IPS-18c (cell line): ENCODE measurements around the gene SLC36A4.
A peak's percentile ranks its signal among the peaks of the same experiment; 100 is the strongest.
"Not testable (repeated sequence)": the region's sequence is repeated elsewhere in the genome, so short reads cannot be mapped to it uniquely, and the experiment has no call there.

ENCODE experiments used
- H3K4me3 ChIP-seq: 2 replicates; pipeline ENCODE4 v1.7.0; 2013; ENCODE audit warnings: low read depth, mild to moderate bottlenecking, low read length, moderate library complexity; ENCODE audit not compliant: insufficient read depth
- H3K9me3 ChIP-seq: one replicate; pipeline ENCODE4 v1.6.1; 2013; ENCODE audit warnings: mild to moderate bottlenecking, low read length, moderate library complexity; ENCODE audit not compliant: control insufficient read depth, insufficient read depth

Gene SLC36A4

DNA sequence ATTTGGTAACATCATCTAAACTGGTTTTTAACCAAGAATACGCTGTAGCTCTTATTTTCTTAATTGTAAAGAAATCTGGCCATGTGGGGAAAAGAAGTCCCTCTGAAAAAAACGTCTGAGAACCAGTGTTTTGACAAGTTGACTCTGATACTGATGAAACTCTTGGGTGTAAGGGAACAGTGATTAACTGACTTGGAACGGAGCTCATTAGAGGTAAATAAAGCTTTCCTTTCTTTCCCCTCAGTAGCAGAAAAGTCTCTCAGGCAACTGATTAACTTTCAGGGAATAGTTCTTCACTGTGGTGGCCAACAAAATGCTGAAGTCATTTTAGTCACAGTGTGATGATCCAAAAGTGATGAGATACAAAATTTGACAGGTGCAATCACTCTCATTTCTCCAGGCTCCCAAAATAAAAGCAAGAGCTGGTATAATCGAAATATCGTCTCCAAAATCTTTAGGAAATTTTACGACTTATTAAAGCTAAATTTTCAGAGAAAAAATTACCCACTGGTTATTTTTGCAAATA lies 52.3 kb downstream of the SLC36A4 start:
- H3K4me3 ChIP-seq, result no peak overlapping the region
- no peaks in the 10 kb centered on the region for H3K9me3 ChIP-seq

DNA sequence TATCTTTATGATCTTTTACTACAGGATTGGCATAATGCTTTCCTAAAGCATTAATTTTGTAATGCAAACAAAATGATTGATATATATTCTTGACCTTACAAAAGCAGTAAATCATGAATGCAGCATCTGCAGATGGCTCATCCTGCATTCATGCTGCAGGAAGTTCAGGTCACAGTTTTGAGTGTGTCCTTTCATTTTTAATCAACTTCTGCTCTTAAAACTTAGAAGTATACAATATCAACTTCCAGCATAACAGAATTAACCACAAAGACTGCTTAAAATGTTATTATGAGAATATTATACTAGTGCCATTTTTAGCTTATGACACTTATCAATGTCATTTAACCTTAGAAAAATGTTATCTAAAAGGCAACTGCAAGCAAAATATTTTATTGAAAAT lies 54.0 kb downstream of the SLC36A4 start:
- no peaks in the 10 kb centered on the region for H3K9me3 ChIP-seq
- no peak overlapping the region for H3K4me3 ChIP-seq

DNA sequence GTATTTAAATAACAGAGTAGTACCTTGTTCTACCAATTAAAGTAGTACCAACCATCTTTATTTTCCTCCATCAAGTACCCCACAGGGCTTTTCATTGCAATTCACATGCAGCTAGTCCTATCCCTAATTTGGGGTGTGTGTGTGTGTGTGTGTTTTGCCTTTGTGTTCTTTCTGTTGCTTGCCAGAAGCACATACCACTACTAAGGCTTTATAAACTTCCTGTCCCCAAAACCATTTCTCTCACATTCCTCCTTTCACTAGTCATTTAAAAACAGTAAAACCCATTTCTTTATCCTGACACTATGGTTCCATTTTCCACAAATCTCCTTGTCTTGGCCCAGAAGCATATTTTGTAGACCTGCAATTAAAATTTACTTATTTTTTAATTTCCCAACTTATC lies 54.6 kb downstream of the SLC36A4 start:
- no peaks in the 10 kb centered on the region for H3K9me3 ChIP-seq
- H3K4me3 ChIP-seq, result no peak overlapping the region

DNA sequence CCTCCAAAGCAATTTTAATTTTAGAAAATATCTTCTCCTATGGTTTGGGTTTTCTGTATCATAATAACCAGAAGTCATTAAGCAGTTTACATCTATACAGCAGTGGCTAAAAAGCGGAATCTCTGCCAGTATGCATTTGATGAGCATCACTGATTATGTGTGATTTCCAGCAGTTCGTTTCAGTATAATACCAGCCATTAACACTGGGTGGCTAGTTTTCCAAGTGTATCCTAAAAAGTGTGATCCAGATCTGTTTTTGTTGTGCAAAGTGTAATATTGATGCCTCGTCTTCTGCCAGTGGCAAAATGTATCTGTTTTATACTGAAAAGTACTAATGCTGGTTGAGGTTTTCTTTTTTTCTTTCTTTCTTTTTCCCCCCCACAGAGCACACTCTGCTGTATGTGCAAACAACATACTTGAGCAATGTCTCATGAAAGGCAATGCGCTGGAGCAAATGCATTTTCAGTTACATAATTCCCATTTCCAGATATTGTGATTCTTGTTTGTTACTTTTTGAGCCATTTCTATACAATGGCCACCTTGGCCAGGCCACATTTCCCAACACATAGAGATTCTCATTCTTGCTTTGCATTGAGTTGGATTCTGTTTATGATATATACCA lies 64.2 kb downstream of the SLC36A4 start:
- Histone ChIP-seq H3K9me3 (peaks cover 4% of the 10 kb centered on the region), H3K4me3 (no peak overlapping the region)

DNA sequence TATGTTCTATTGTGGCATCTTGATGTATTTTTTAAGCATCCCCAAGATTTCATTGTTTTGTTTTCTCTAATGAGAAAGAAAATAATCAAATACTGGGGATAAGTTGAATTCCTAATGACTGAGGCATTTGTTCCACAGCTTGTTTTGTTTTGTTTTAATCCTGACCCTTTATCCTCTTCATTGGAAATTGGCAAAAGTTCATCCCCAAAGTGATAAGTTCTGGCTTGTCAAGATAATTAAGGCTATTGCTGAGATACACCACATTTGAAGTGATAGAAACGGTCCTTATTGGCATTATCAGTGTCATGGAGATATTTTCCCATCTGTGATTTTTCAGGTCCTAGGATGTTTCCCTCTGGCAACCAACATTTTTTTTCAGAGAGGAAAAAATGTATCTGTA lies 65.0 kb downstream of the SLC36A4 start:
- H3K9me3 ChIP-seq, result peaks cover 4% of the 10 kb centered on the region
- no peak overlapping the region for H3K4me3 ChIP-seq

DNA sequence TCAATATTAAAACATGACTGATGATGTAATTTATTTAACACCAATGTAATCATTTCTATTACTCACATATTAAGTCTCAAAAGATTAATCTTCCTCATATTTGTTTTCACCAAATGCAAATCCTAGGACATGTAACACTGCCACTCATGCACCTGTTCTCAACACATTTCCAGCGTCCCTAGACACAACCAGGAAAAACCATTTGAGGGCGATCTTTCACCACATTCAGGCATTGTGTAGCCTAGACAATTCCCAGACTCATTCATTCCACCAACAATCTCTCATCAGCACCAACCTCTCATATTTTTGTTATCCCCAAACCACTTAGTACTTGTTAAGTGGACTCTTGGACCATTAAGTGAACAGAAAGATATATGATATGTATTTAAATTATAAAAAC lies 66.1 kb downstream of the SLC36A4 start:
- Histone ChIP-seq H3K9me3 (peaks cover 4% of the 10 kb centered on the region), H3K4me3 (no peak overlapping the region)

DNA sequence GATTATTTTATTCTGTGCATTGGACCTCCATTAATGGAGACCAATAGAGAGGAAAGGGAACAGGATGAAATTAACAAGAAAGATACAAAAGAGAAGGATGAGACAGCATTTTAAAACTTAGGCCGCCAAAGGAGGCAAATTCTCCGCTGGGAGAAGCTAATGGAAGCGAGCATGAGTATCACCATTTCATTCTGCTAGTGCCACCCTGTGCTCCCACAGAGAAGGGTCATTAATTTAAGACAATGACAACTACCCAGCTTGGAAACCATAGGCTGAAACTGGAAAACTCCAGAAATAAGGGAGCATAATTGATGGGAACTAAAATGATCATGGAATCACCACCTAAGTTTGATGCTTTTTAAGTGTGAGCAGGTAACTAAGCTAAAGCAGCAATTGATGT lies 69.2 kb downstream of the SLC36A4 start:
- no peaks in the 10 kb centered on the region for H3K9me3 ChIP-seq
- no peak overlapping the region for H3K4me3 ChIP-seq

DNA sequence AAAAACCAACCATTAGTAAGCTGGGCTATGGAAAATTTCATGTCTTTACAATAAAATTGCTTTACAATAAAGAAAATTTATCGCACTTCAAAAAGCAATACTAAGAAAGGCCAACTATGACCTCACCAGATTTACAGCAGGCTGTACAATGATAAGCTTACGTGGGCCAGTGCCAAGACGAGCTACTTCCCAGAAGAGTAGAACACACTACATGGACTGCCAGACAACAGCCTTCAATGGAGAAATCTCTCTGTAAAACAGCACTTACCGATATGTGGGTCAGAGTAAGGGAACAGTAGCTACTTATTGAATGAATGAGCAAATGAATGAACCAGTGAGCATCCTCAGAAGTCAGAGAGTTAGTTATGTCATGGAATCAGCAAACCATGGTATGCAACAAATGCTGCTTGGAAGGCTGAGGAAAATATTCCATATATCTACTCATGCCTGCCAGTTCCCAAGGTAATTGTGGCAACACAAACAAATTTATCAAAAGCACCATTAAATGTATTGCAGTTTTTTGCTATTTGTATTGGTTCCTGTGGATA lies 74.4 kb downstream of the SLC36A4 start:
- Histone ChIP-seq H3K4me3 (no peak overlapping the region), H3K9me3 (no peaks in the 10 kb centered on the region)

DNA sequence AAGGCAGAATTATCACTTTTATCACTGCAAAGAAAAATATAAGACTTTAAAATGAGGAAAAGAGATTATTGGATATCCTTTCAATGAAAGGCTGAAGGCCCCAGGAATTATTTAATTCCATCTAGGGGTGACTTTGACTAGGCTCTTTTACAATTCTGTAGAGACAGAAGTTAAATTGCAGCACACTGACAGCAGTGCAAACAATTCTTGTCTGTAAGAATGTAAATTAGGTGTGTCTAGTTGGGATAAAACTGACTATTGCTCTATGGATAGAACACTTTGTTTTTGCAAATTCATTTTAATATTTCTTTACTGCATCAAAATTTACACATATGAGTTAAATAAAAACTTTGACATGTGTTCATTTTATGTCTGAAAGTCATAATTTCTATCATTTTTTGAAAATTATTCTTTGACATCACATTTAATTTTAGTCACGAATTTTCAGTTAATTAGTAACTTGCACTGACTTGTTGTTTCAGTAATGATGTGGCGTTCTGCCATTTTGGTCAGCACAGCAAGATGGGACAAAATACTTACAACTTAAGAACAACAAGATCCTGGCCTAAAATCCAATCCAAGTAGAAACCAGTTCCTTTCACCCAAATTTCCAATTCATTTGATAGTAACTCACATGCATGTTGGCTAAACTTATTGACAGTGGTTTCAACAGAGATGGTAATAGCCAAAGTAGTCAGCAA lies 75.1 kb downstream of the SLC36A4 start:
- Histone ChIP-seq H3K4me3 (no peak overlapping the region), H3K9me3 (no peaks in the 10 kb centered on the region)

DNA sequence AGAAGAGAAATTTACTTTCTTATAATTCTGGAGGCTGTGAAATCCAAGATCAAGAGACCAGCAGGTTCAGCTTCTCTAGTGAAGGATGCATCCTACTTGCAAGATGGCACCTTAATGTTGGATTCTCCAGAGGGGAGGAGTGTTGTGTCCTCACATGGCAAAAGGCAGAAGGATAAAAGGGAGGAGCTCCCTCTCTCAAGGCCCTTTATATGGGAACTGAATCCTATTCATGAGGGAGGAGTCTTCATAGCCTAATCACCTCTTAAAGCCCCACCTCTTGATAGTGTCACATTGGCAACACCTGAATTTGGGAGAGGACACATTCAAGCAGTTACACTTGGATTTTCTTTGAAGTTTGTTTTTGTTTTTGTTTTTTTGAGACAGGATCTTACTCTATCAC lies 79.5 kb downstream of the SLC36A4 start:
- H3K9me3 ChIP-seq, result no peaks in the 10 kb centered on the region
- peak overlapping the region; percentile 2; the same call in 1 of the 2 replicates for H3K4me3 ChIP-seq

DNA sequence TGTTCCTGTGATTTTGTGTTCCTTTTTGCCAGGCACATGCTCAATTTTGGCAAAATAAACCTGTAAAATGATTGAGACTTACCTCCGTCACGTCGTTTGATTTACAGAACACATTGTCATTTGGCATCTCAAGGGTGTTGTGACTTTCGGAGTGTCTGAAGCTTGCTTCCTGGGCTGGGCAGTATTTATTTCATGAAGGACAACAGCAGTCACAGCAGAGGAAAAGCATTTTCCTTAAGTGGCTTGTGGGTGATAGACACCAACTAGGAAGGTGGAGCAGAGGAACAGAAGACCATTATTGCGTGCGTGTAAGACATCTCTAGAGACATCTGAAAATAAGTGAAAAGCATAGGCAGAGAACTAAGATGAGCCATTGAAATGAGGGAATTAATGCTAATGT lies 80.2 kb downstream of the SLC36A4 start:
- Histone ChIP-seq H3K4me3 (0 out of 2 replicates have a peak overlapping the region, but pooled peaks have one; percentile 2), H3K9me3 (no peaks in the 10 kb centered on the region)

DNA sequence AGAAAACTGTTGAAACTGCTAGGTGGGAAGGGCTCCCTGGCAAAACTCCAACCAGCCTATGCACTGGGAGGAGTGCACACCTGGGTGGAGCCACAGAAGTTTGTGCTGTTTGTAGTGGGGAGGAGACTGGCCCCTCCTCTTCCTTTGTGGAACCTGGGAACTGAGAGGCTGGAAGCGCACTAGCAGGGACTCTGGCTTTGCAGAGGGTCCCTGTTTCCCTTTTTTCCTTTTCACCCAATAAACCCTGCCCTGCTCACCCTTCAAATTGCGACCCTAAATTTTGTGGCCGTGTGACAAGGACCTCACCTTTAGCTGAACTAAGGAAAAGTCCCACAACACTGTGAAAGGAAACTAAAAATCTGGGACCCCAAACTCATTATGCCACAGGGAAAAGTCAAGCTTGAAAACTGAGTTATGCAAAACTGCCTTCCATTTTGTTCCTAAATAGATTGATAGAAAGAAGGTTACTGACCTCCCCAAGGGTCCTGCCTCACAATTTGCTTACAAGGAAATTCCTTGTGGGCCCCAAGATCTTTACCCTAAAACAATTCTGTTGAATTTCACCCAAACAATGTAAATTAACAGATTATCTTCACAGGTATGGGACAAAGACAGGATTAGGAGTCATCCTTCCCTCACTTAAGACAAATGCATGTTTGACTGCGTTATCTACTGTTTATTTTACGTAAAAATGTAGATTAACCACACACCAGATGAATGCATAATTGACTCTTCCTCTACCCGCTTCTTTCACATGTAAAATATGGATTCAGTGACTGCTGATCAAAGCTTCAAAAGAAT lies 81.0 kb downstream of the SLC36A4 start:
- Histone ChIP-seq H3K4me3 (no peak overlapping the region), H3K9me3 (no peaks in the 10 kb centered on the region)

DNA sequence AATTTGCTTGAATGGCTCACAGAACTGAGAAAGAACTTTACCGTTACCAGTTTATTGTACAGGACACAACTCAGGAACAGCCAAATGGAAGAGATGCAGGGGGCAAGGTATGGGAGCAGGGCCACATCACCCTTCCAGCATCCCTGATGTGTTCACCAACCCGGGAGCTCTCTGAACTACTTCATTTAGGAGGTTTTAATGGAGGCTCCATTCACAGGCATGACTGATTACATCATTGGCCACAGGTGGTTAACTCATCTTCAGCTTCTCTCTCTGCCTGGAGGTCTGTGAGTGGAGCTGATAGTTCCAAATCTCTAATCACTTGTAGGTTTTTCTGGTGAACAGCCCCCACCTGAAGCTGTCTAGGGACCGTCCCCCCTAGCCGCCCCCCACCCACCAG lies 83.5 kb downstream of the SLC36A4 start:
- no peak overlapping the region for H3K4me3 ChIP-seq
- no peaks in the 10 kb centered on the region for H3K9me3 ChIP-seq

DNA sequence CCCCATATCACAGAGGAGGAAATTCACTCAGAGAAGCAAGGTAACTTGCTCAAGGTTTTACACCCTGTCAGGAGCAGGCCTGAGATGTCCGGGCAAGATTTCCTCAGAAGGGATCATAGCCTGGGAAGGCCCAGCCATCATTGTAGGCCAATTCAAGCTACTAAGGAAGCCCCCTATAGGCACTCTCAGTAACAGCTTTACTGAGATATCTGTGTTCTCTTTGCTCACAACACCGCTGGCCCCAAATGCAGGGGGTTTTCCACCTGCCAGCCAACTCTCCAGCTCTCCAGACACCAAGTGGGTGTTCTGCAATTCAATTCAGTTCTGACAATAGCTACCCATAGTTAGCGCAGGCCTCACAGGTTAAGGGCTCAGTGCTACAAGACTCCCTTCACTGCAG lies 84.0 kb downstream of the SLC36A4 start:
- Histone ChIP-seq H3K9me3 (no peaks in the 10 kb centered on the region), H3K4me3 (no peak overlapping the region)

DNA sequence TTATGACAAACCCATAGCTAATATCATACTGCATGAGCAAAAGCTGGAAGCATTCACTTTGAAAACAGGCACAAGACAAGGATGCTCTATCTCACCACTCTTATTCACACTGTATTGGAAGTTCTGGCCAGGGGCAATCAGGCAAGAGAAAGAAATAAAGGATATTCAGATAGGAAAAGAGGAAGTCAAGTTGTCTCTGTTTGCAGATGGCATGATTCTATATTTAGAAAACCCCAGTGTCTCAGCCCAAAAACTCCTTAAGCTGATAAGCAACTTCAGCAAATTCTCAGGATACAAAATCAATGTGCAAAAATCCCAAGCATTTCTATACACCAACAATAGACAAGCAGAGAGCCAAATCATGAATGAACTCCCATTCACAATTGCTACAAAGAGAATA lies 86.6 kb downstream of the SLC36A4 start:
- H3K9me3 ChIP-seq, H3K4me3 ChIP-seq: not testable (repeated sequence)

DNA sequence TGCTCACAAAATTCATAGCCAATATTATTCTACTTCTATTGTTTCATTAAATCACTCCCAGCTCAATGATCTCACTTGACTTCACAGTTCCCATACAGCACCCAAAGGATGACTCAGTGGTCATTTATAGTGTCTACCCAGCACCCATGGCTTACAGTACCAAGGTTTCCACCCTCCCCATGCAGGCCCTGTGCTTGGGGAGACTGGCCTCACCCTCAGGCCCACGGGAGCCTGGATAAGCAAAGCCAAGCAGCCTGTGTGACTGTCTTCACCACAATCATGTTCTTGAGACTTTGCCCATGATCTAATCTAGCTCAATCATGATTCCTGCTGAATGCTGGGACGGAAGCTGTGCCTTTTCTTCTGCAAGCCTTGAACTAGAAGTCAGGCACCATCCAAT lies 97.6 kb downstream of the SLC36A4 start:
- no peak overlapping the region for H3K4me3 ChIP-seq
- H3K9me3 ChIP-seq, result no peaks in the 10 kb centered on the region

DNA sequence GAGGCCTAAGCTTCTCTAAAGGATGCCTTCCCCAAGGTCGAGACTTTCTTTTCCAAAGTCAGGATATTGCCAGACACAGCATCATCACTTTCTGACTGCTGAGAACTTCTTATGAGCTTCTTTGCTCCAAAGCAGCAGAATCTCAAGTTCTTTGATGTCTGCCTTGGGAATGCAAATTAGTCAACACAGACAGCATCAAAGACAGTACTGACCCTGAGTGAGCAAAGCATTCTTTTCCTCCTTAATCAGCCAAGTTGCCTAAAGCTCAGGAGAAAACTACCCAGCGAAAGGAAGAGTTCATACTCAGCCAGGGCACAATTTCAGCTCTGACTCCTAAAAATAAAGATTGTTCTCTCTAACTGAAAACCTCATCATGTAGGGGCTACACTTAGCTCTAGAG lies 98.0 kb downstream of the SLC36A4 start:
- H3K9me3 ChIP-seq, result no peaks in the 10 kb centered on the region
- H3K4me3 ChIP-seq, result no peak overlapping the region
